HepG2 (cell line): Measurements from ENCODE around the gene LIFR. TPM values are rescaled to one million over a fixed set of nuclear protein-coding genes. Genes with fewer than 3 reads are reported as not detected.

Experiments
- ATAC-seq: fragments of 200-7000 bp; cut with Tn5 transposase; 3 replicates; pipeline ENCODE4 v1.9.1; 2020; ENCODE audit warnings: mild to moderate bottlenecking, moderate library complexity
- BruUV-seq: library from RNA; stranded (reverse); fragments of 400-500 nt; replicated peaks from 2 replicates; lab custom pipeline; 2021; lab: Mats Ljungman, UMichigan
- CTCF ChIA-PET: fragments of 300-600 bp; formaldehyde crosslinking; extraction: SDS; loops from one replicate; lab custom pipeline; 2021; ENCODE audit warnings: low total read pairs, inconsistent platforms, low intra/inter-chr PET ratio; lab: Yijun Ruan, JAX
- POLR2A ChIA-PET: fragments of 350-600 bp; sonication (Branson Sonifier 250); formaldehyde crosslinking; loops from one replicate; lab custom pipeline; 2020; ENCODE audit warnings: antibody characterized with exemption, inconsistent platforms; lab: Yijun Ruan, JAX
- DNase-seq: peaks from one replicate; pipeline ENCODE4 v3.0.0-alpha.2; 2015; ENCODE audit warnings: low spot score
- FAIRE-seq: peaks from 3 replicates; lab custom pipeline; 2011; peaks lifted over from hg19 to GRCh38; lab: Jason Lieb, UNC
- H2AFZ ChIP-seq: one replicate; pipeline ENCODE4 v1.6.1; 2011; ENCODE audit warnings: low read length, inconsistent platforms
- H3K27ac ChIP-seq: fragments of 300-600 bp; 3 replicates; pipeline ENCODE4 v1.8.0; 2011; ENCODE audit warnings: mixed run types, mild to moderate bottlenecking, mixed read lengths, low read length, inconsistent platforms; ENCODE audit not compliant: insufficient read depth; ENCODE audit errors: extremely low read length
- H3K27me3 ChIP-seq, 2 experiments: fragments of 200-600 bp in 1 of 2; 2 replicates in 1 of 2; 3 replicates in 1 of 2; pipeline versions ENCODE4 v1.6.0 to v1.8.0; 2011; ENCODE audit warnings: low read length in 2 of 2, mild to moderate bottlenecking in 2 of 2, moderate library complexity in 2 of 2, inconsistent platforms in 1 of 2; ENCODE audit not compliant: insufficient read depth in 2 of 2, control insufficient read depth in 1 of 2
- H3K36me3 ChIP-seq, 2 experiments: fragments of 200-600 bp in 1 of 2; replicated peaks in 1 of 2; 2 replicates in 1 of 2; 3 replicates in 1 of 2; pipeline versions ENCODE4 v1.5.1 to v1.8.0; 2011; ENCODE audit warnings: low read length in 2 of 2, inconsistent platforms in 1 of 2; ENCODE audit not compliant: insufficient read depth in 2 of 2, control insufficient read depth in 1 of 2
- H3K4me1 ChIP-seq: 2 replicates; pipeline ENCODE4 v1.5.1; 2012; ENCODE audit warnings: low read length, inconsistent platforms; ENCODE audit not compliant: insufficient read depth
- H3K4me2 ChIP-seq: 2 replicates; pipeline ENCODE4 v1.6.0; 2011; ENCODE audit warnings: low read depth, low read length, inconsistent platforms
- H3K4me3 ChIP-seq, 3 experiments: fragments of 200-600 bp in 1 of 3; sonication (generic), shearing (Covaris generic) in 1 of 3; replicated peaks in 1 of 3; 2 replicates each; pipeline ENCODE4 v1.5.1; 2011 to 2016; ENCODE audit warnings: low read length in 3 of 3, inconsistent platforms in 2 of 3, low read depth in 2 of 3, mild to moderate bottlenecking in 2 of 3, control low read depth in 1 of 3, mixed read lengths in 1 of 3; ENCODE audit not compliant: insufficient read depth in 1 of 3
- H3K79me2 ChIP-seq: one replicate; pipeline ENCODE4 v1.6.1; 2011; ENCODE audit warnings: low read length, inconsistent platforms; ENCODE audit not compliant: insufficient read depth
- H3K9ac ChIP-seq: 2 replicates; pipeline ENCODE4 v1.6.0; 2011; ENCODE audit warnings: mild to moderate bottlenecking, low read depth, low read length, inconsistent platforms; ENCODE audit not compliant: insufficient read depth
- H3K9me3 ChIP-seq: 2 replicates; pipeline ENCODE4 v1.5.1; 2012; ENCODE audit warnings: mild to moderate bottlenecking, low read length
- H4K20me1 ChIP-seq: 2 replicates; pipeline ENCODE4 v1.6.0; 2011; ENCODE audit warnings: inconsistent platforms, mild to moderate bottlenecking, low read length, moderate library complexity; ENCODE audit not compliant: insufficient read depth
- GLI4 ChIP-seq: sonication (generic); formaldehyde crosslinking; IDR thresholded peaks from 2 replicates; pipeline ENCODE4 v1.5.1; 2020; ENCODE audit warnings: missing genetic modification reagents, mild to moderate bottlenecking, moderate library complexity, borderline replicate concordance
- JDP2 ChIP-seq: sonication (generic); formaldehyde crosslinking; IDR thresholded peaks from 2 replicates; pipeline ENCODE4 v1.8.1; 2022; ENCODE audit warnings: missing genetic modification reagents, borderline replicate concordance
- KLF15 ChIP-seq: sonication (generic); formaldehyde crosslinking; IDR thresholded peaks from 2 replicates; pipeline ENCODE4 v1.8.1; 2023; ENCODE audit warnings: borderline replicate concordance, mild to moderate bottlenecking, inconsistent platforms, missing genetic modification reagents, mixed read lengths
- NCOR1 ChIP-seq: fragments of 200-600 bp; sonication (generic); IDR thresholded peaks from 2 replicates; pipeline ENCODE4 v1.7.0; 2017; ENCODE audit warnings: antibody characterized with exemption, low read length, borderline replicate concordance
- NR3C1 ChIP-seq: sonication (generic); formaldehyde crosslinking; IDR thresholded peaks from 2 replicates; pipeline ENCODE4 v1.4.0; 2020; ENCODE audit warnings: missing genetic modification reagents
- PHF20 ChIP-seq: sonication (generic); formaldehyde crosslinking; IDR thresholded peaks from 2 replicates; pipeline ENCODE4 v1.5.0; 2020; ENCODE audit warnings: mild to moderate bottlenecking, missing genetic modification reagents
- RCOR2 ChIP-seq: IDR thresholded peaks from 2 replicates; pipeline ENCODE4 v1.6.1; 2016; ENCODE audit warnings: missing biosample characterization, missing genetic modification reagents
- RXRB ChIP-seq: IDR thresholded peaks from 2 replicates; pipeline ENCODE4 v1.6.1; 2016; ENCODE audit warnings: borderline replicate concordance, missing genetic modification reagents, missing compliant biosample characterization
- ZNF335 ChIP-seq: sonication (generic); formaldehyde crosslinking; IDR thresholded peaks from 2 replicates; pipeline ENCODE4 v1.4.0; 2020; ENCODE audit warnings: missing genetic modification reagents
- ZNF383 ChIP-seq: sonication (generic); formaldehyde crosslinking; IDR thresholded peaks from 2 replicates; pipeline ENCODE4 v1.4.0; 2020; ENCODE audit warnings: missing genetic modification reagents, mild to moderate bottlenecking, borderline replicate concordance
- ZNF451 ChIP-seq: sonication (generic); formaldehyde crosslinking; IDR thresholded peaks from 2 replicates; pipeline ENCODE4 v1.5.0; 2020; ENCODE audit warnings: mild to moderate bottlenecking, missing genetic modification reagents
- ZNF564 ChIP-seq: sonication (generic); formaldehyde crosslinking; IDR thresholded peaks from 2 replicates; pipeline ENCODE4 v1.8.1; 2023; ENCODE audit warnings: mild to moderate bottlenecking, missing genetic modification reagents
- ZNF720 ChIP-seq: sonication (generic); formaldehyde crosslinking; IDR thresholded peaks from 2 replicates; pipeline ENCODE4 v1.4.0; 2020; ENCODE audit warnings: missing genetic modification reagents
- ZNF747 ChIP-seq: sonication (generic); formaldehyde crosslinking; IDR thresholded peaks from 2 replicates; pipeline ENCODE4 v1.8.1; 2023; ENCODE audit warnings: missing genetic modification reagents, mild to moderate bottlenecking, borderline replicate concordance
- WGBS: methylation state at CpG from one replicate; pipeline ENCODE4 v1.1.6; 2017; ENCODE audit warnings: low lambda C conversion rate; 5-methylcytosine and 5-hydroxymethylcytosine counted together
- in situ Hi-C: cut with HindIII; loops from 2 replicates; pipeline ENCODE4 v1.10.0; 2017; ENCODE audit warnings: low pct_unique_long_range_greater_than_20kb; ENCODE audit not compliant: extremely low pct_ligation_motif_present
- intact Hi-C: fragments of 100-400 bp; cut with micrococcal nuclease; formaldehyde crosslinking; loops from one replicate; pipeline ENCODE4 v1.10.0; 2022; ENCODE audit not compliant: unreplicated experiment
- polyA plus RNA-seq, 8 experiments: library from polyadenylated mRNA; depleted of rRNA in 3 of 8; stranded (reverse) in 7 of 8; unstranded in 1 of 8; fragments of >200 nt; fragmentation: Illumina TruSeq in 4 of 8; extraction: Trizol in 4 of 8; gene quantifications; 2 replicates each; pipeline versions ENCODE4 v1.2.1 to v1.2.3, GENCODE V29; 2011 to 2016; ENCODE audit warnings: low read depth in 4 of 8, missing spikeins in 1 of 8, mixed read lengths in 1 of 8; ENCODE audit not compliant: insufficient read depth in 1 of 8
- total RNA-seq, 5 experiments: library from RNA; depleted of rRNA; stranded (reverse); fragments of >200 nt; fragmentation: Illumina TruSeq; extraction: Trizol; gene quantifications; 2 replicates each; pipeline ENCODE4 v1.2.3, GENCODE V29; 2016; ENCODE audit warnings: low read depth in 1 of 5
- TF ChIP-seq, protein P1 (sequence below): IDR thresholded peaks from 2 replicates; pipeline ENCODE4 v1.6.1; 2016; ENCODE audit warnings: missing biosample characterization, missing genetic modification reagents, low read depth
- TF ChIP-seq, protein P2 (sequence below): sonication (generic); formaldehyde crosslinking; IDR thresholded peaks from 2 replicates; pipeline ENCODE4 v1.5.0; 2020; ENCODE audit warnings: mild to moderate bottlenecking, missing genetic modification reagents

Gene LIFR
- total and polyA plus RNA-seq, 2 of the 13 experiments (the other 11 are each of a cell fraction or from before 2014, with no cell fraction given): 6.3 to 25.2 TPM

DNA sequence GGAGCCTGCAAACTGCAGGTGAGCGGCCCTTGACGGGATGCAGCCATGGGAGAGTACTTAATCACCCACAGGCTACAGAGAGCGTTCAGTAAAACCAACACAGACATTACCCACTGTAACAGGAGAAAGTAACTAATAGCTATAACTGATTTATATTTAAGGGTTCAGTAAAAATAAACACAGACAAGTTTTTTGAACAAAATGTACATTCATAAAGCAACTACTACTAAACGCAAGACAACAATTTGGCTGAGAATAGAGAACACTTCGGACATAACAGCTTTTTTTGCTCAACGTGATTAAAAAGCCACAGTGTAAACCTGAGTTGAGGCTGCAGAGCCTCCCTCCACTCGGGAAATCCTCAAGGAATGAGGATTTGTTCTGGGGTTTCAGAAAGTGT lies 61.7 kb downstream of the LIFR start:
- 97% methylated on average over 7 of the region's 7 CpGs for WGBS
- Histone ChIP-seq H3K4me3 (no peak overlapping the region), H3K4me1 (no peaks in the 10 kb centered on the region), H4K20me1 (no peaks in the 10 kb centered on the region), H3K27me3 (no peaks in the 10 kb centered on the region), H3K27ac (no peak overlapping the region), H3K4me2 (no peak overlapping the region), H3K36me3 (peaks cover 6 to 33% of the 10 kb centered on the region in 2 experiments), H2AFZ (no peak overlapping the region), H3K9me3 (no peaks in the 10 kb centered on the region), H3K9ac (no peak overlapping the region), H3K79me2 (no peaks in the 10 kb centered on the region)
- FAIRE-seq (no peak), DNase-seq (no peak), ATAC-seq (no peak)
- CTCF ChIA-PET: no interaction called here
- TF ChIP-seq ZNF451 (CRISPR knock-in tag) (no peak), ZNF335 (CRISPR knock-in tag) (no peak), NCOR1 (no peak), PHF20 (CRISPR knock-in tag) (no peak), JDP2 (no peak), GLI4 (CRISPR knock-in tag) (no peak), ZNF383 (CRISPR knock-in tag) (no peak), ZNF564 (CRISPR knock-in tag) (no peak), ZNF720 (CRISPR knock-in tag) (no peak), NR3C1 (CRISPR knock-in tag) (no peak), RCOR2 (no peak), KLF15 (no peak), ZNF747 (CRISPR knock-in tag) (no peak), RXRB (no peak)
- TF ChIP-seq, protein P1, sequence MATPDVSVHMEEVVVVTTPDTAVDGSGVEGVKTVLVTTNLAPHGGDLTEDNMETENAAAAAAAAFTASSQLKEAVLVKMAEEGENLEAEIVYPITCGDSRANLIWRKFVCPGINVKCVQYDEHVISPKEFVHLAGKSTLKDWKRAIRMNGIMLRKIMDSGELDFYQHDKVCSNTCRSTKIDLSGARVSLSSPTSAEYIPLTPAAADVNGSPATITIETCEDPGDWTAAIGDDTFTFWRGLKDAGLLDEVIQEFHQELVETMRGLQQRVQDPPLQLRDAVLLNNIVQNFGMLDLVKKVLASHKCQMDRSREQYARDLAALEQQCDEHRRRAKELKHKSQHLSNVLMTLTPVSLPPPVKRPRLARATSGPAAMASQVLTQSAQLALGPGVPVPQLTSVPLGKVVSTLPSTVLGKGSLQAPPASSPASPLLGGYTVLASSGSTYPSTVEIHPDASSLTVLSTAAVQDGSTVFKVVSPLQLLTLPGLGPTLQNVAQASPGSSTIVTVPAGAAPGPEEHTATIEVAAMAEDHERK (CRISPR knock-in tag): no peak
- TF ChIP-seq, protein P2, sequence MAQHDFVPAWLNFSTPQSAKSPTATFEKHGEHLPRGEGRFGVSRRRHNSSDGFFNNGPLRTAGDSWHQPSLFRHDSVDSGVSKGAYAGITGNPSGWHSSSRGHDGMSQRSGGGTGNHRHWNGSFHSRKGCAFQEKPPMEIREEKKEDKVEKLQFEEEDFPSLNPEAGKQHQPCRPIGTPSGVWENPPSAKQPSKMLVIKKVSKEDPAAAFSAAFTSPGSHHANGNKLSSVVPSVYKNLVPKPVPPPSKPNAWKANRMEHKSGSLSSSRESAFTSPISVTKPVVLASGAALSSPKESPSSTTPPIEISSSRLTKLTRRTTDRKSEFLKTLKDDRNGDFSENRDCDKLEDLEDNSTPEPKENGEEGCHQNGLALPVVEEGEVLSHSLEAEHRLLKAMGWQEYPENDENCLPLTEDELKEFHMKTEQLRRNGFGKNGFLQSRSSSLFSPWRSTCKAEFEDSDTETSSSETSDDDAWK (CRISPR knock-in tag): no peak
- POLR2A ChIA-PET: no interaction called here
- no TSS peak for BruUV-seq
- intact Hi-C loops: loop anchor here (5.0 kb wide), 1 partner anchor 58 kb away; no protein-coding TSS in a partner anchor
- in situ Hi-C loops: no loop called here
